ENCODE data around the gene KIF4A.

GRCh38 chrX:70386235-70386634 lies 96.3 kb downstream of the KIF4A start:
- no peak for TF ChIP-seq POLR2A (IDR thresholded peaks at IDR 0.05)
- no peak for TF ChIP-seq CTCF (IDR thresholded peaks at IDR 0.05 in 8 of 11, conservative IDR thresholded peaks at IDR 0.05 in 3 of 11)
